Measurements from ENCODE around the gene CUEDC1.

CUEDC1 gene

DNA sequence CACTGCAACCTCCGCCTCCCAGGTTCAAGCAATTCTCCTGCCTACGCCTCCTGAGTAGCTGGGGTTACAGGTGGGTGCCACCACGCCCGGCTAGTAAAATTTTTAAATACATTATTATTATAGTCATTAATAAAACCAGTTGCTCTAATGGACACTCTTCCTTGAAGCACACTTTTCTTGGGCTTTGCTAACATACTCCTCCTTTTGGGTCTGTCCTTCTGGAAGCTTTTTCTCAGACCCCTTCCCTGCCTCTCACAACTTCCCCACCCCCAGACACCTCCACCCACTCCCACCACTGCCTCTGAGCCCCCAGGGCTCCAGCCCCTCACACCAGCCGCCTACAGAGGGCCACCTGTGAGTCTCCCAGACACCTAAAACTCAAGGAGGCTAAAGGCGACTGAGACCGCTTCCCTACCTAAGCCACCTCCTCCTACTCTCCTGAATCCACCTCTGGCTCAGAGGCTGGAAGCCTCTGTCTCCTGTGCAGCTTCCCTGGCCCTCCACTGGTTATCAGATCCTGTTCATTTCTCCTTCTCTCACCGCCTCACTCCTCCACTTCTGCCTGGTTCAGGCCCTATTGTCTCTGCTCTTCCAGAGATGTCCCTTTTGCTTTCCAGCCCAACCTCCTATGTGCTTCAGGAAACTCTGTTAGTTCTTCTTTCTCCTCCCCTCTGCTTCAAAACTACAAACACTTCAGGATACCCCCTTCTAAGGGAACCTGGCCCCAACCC, 2.1 kb upstream of the CUEDC1 start:
- TF ChIP-seq SPI1 (IDR thresholded peaks at IDR 0.05; ENCODE audit: borderline replicate concordance, low read depth) (no peak), GABPA (IDR thresholded peaks at IDR 0.05; ENCODE audit: low read depth) (no peak), POLR2AphosphoS5 (IDR thresholded peaks at IDR 0.05; ENCODE audit: low read depth) (no peak)
- TF ChIP-seq, protein P1, sequence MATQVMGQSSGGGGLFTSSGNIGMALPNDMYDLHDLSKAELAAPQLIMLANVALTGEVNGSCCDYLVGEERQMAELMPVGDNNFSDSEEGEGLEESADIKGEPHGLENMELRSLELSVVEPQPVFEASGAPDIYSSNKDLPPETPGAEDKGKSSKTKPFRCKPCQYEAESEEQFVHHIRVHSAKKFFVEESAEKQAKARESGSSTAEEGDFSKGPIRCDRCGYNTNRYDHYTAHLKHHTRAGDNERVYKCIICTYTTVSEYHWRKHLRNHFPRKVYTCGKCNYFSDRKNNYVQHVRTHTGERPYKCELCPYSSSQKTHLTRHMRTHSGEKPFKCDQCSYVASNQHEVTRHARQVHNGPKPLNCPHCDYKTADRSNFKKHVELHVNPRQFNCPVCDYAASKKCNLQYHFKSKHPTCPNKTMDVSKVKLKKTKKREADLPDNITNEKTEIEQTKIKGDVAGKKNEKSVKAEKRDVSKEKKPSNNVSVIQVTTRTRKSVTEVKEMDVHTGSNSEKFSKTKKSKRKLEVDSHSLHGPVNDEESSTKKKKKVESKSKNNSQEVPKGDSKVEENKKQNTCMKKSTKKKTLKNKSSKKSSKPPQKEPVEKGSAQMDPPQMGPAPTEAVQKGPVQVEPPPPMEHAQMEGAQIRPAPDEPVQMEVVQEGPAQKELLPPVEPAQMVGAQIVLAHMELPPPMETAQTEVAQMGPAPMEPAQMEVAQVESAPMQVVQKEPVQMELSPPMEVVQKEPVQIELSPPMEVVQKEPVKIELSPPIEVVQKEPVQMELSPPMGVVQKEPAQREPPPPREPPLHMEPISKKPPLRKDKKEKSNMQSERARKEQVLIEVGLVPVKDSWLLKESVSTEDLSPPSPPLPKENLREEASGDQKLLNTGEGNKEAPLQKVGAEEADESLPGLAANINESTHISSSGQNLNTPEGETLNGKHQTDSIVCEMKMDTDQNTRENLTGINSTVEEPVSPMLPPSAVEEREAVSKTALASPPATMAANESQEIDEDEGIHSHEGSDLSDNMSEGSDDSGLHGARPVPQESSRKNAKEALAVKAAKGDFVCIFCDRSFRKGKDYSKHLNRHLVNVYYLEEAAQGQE (IDR thresholded peaks at IDR 0.05; ENCODE audit: insufficient replicate concordance, low read depth): no peak
- TF ChIP-seq, protein P2, sequence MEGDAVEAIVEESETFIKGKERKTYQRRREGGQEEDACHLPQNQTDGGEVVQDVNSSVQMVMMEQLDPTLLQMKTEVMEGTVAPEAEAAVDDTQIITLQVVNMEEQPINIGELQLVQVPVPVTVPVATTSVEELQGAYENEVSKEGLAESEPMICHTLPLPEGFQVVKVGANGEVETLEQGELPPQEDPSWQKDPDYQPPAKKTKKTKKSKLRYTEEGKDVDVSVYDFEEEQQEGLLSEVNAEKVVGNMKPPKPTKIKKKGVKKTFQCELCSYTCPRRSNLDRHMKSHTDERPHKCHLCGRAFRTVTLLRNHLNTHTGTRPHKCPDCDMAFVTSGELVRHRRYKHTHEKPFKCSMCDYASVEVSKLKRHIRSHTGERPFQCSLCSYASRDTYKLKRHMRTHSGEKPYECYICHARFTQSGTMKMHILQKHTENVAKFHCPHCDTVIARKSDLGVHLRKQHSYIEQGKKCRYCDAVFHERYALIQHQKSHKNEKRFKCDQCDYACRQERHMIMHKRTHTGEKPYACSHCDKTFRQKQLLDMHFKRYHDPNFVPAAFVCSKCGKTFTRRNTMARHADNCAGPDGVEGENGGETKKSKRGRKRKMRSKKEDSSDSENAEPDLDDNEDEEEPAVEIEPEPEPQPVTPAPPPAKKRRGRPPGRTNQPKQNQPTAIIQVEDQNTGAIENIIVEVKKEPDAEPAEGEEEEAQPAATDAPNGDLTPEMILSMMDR (IDR thresholded peaks at IDR 0.05; ENCODE audit: insufficient read depth, low read length): no peak
- H3K4me3 ChIP-seq (replicated peaks; ENCODE audit: insufficient read depth, low read length): no peak overlapping the region
- peaks cover 15% of the 10 kb centered on the region for H3K27me3 ChIP-seq (ENCODE audit: insufficient read depth, poor library complexity, severe bottlenecking)

DNA sequence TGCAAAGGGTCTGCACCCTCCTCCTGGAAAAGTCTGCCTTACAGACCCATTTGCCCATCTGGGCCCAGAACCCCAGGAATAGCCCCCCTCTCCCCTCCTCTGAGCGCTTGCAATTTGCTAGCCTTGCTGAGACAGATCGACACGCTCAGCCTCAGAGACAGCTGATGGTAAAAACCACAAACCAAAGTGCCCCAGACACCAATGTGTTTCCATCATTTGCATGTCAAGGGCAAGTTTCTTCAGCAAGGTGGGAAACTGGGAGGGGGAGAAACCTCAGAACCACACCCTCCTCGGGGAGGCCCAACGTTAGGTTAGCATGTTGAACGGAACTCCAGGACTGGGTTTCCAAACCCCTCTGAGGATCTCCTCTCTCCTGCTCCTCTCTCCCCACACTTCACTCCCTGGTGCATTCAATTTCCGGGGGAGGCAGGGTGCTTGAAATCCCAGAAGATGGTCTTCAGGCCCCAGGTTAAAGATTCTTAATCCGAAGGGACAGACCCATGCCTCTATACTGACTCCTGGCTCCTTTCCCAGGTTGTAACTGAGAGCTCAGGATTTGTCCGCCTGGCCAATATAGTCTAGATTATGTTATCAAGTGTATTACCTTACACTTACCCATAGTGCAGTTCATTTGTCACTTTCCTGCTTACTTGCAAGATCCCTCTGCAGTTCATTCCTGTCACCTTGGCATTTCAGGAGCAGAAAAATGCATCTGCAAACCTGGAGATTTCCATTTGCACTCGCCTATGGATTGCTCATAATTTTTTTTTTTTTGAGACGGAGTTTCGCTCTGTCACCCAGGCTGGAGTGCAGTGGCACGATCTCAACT, 1.3 kb upstream of the CUEDC1 start:
- Histone ChIP-seq H3K4me3 (replicated peaks; ENCODE audit: insufficient read depth, low read length) (no peak overlapping the region), H3K27ac (replicated peaks) (no peak overlapping the region), H3K27me3 (ENCODE audit: insufficient read depth, poor library complexity, severe bottlenecking) (peaks cover 15% of the 10 kb centered on the region)
- no peak for TF ChIP-seq POLR2AphosphoS5 (IDR thresholded peaks at IDR 0.05; ENCODE audit: low read depth)
- TF ChIP-seq, protein P2 (IDR thresholded peaks at IDR 0.05; ENCODE audit: insufficient read depth, low read length): no peak
- no peak for TF ChIP-seq SPI1 (IDR thresholded peaks at IDR 0.05; ENCODE audit: borderline replicate concordance, low read depth)
- no peak for TF ChIP-seq GABPA (IDR thresholded peaks at IDR 0.05; ENCODE audit: low read depth)
- TF ChIP-seq, protein P1 (IDR thresholded peaks at IDR 0.05; ENCODE audit: insufficient replicate concordance, low read depth): no peak
- peak in 1 of 2 experiments; percentile 46 for DNase-seq (ENCODE audit: low read depth in 1 of 2, low spot score in 1 of 2)

More for the DNA sequence above, 2.1 kb upstream of the CUEDC1 start:
- no peak for DNase-seq (ENCODE audit: low read depth in 1 of 2, low spot score in 1 of 2)
- no peak overlapping the region for H3K27ac ChIP-seq (replicated peaks)

DNA sequence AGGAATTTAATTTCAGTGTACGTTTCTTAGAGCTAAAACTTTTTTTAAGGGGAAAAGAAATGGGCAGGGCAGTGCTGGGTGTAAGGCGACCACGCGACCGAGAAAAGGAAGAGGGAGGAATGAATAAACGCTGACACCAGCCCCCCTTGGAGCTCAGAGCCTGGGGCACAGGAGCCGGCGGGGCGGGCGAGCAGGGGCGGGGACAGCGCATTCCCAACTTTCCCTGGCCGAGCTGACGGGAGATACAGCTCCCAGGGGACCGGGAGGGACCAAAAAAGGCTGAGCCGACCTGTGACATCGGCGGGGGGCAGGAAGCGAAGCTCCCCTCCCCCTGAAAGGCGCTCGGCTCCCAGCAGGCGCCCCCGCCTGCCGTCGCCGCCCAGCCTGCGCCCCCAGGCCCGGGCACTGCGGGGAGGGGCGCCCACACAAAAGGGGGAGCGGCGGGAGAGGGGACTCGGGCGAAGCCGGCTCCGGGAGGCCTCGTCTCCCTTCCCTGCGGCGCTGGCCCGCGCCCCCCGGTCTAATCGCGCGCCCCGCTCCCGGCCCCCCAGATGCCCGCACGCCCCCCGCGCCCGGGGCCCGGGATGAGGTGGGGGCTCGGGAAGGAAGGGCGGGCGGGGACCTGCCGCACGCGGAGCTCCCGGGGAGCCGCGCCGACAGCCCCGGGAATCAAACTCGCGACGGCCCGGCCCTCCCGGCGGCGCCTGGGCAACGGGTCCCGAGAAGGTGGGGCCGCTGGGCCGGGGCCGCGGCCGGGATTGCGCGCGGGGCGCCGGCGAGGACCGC, 622 bp downstream of the CUEDC1 start:
- H3K27ac ChIP-seq (replicated peaks): no peak overlapping the region
- TF ChIP-seq SPI1 (IDR thresholded peaks at IDR 0.05; ENCODE audit: borderline replicate concordance, low read depth): no peak
- TF ChIP-seq POLR2AphosphoS5 (IDR thresholded peaks at IDR 0.05; ENCODE audit: low read depth): no peak
- TF ChIP-seq, protein P2 (IDR thresholded peaks at IDR 0.05; ENCODE audit: insufficient read depth, low read length): no peak
- no peak for TF ChIP-seq GABPA (IDR thresholded peaks at IDR 0.05; ENCODE audit: low read depth)
- TF ChIP-seq, protein P1 (IDR thresholded peaks at IDR 0.05; ENCODE audit: insufficient replicate concordance, low read depth): no peak
- no peak for DNase-seq (ENCODE audit: low read depth in 1 of 2, low spot score in 1 of 2)
- H3K4me3 ChIP-seq (replicated peaks; ENCODE audit: insufficient read depth, low read length): peak overlapping the region; percentile 27
- H3K27me3 ChIP-seq (ENCODE audit: insufficient read depth, poor library complexity, severe bottlenecking): peaks cover 15% of the 10 kb centered on the region

All from HL-60 (cell line).